Purkinje cell (primary cell): ENCODE results near the gene MAP7. TPM values are rescaled to one million over a fixed set of nuclear protein-coding genes. Genes with fewer than 3 reads are reported as not detected.

ENCODE experiments used
- polyA plus RNA-seq: library from polyadenylated mRNA; unstranded; fragments of >200 nt; fragmentation: Nextera tagmentation; gene quantifications from 2 replicates; pipeline ENCODE4 v1.2.1, GENCODE V29; 2014

The MAP7 gene
- 5.3 and 6.3 TPM in 2 replicates for polyA plus RNA-seq

DNA sequence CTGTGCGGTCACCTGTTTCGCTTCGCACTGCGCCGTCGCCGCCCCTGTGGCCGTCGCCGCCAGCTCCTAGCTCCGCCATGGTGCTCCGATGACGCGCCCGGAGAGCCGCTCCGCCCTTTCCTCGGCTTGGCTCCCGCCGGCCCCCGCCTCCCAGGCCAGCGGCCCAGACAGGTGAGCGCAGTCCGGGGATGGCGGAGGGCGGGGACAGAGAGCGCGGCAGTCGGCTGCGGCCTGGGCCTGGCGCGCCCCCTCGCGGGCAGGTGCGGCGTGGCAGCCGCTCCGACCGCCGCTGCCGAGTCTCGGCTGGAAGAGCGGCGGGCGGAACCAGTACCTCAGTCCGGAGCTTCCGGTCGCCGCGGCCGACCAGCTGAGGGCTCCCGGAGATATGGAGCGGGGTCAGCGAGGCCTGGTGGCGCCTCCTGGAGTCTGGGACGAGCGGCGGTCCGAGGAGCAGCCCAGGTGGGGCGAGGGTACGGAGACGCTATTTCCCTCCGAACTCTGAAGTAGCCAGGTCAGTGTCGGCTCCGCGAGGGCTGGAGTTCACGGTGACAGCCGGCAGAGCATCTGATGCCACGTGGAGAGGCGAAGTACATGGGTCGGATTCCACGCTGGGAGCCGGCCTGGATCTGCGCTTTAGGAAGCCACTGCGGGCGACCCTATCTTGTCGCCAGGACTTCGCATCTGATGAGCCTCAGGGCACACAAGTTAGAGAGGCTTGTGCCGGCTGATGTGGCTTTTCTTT, at the start of gene MAP7:
MAP7 (minus strand) TSS at position 93 of the 742 bp plus-strand sequence; CDS start at position 79, 14 bp downstream.

Other genes with a start within 250 kb of the MAP7 start
- gene MAP3K5, start 242.1 kb upstream of the MAP7 start, polyA plus RNA-seq, result 7.7 and 9.0 TPM in 2 replicates